PC-9 (cell line): ENCODE results near the gene SECTM1.

Experiments used
- CTCF ChIP-seq: fragments of 200-600 bp; sonication (generic); conservative IDR thresholded peaks from 2 replicates; pipeline ENCODE4 v1.6.1; 2017; ENCODE audit warnings: mixed run types, antibody characterized with exemption, mild to moderate bottlenecking, moderate library complexity
- EZH2 ChIP-seq: fragments of 200-600 bp; sonication (generic); IDR thresholded peaks from 2 replicates; pipeline ENCODE4 v1.8.0; 2017; ENCODE audit warnings: antibody characterized with exemption, low read depth

- no peak for TF ChIP-seq CTCF
- no peak for TF ChIP-seq EZH2
Observed at GRCh38 chr17:82302568-82302963, 31.0 kb downstream of the SECTM1 start.
